SK-N-SH treated with all-trans-retinoic acid at 6 μM for 48 hours (cell line): ENCODE measurements around the gene IMMP2L.

Experiments used
- ATAC-seq: fragments of 200-7000 bp; cut with Tn5 transposase; 3 replicates; pipeline ENCODE4 v1.9.1; 2020; ENCODE audit warnings: mild to moderate bottlenecking, moderate library complexity
- ARNTL ChIP-seq: fragments of 450-650 bp; formaldehyde crosslinking; IDR thresholded peaks from 2 replicates; pipeline ENCODE4 v1.5.0; 2020; ENCODE audit warnings: low read depth, mild to moderate bottlenecking, moderate library complexity, borderline replicate concordance
- BACH2 ChIP-seq: fragments of 250-450 bp; sonication (Bioruptor Pico); IDR thresholded peaks from 2 replicates; pipeline ENCODE4 v1.9.0; 2021; ENCODE audit warnings: mild to moderate bottlenecking, borderline replicate concordance
- CREB5 ChIP-seq: fragments of 250-450 bp; sonication (Bioruptor Pico); IDR thresholded peaks from 2 replicates; pipeline ENCODE4 v1.5.1; 2020; ENCODE audit warnings: low read depth, mild to moderate bottlenecking, moderate library complexity
- CSDC2 ChIP-seq: fragments of 250-450 bp; sonication (Bioruptor Pico); IDR thresholded peaks from 2 replicates; pipeline ENCODE4 v1.5.0; 2020; ENCODE audit warnings: mild to moderate bottlenecking, moderate library complexity
- CSRNP3 ChIP-seq: fragments of 250-450 bp; sonication (Bioruptor Pico); IDR thresholded peaks from 2 replicates; pipeline ENCODE4 v1.5.1; 2021; ENCODE audit warnings: mild to moderate bottlenecking, moderate library complexity
- ESRRG ChIP-seq: fragments of 250-450 bp; sonication (Bioruptor Pico); IDR thresholded peaks from 2 replicates; pipeline ENCODE4 v1.6.1; 2021; ENCODE audit warnings: mild to moderate bottlenecking
- GLIS3 ChIP-seq: fragments of 250-450 bp; sonication (Bioruptor Pico); IDR thresholded peaks from 2 replicates; pipeline ENCODE4 v1.5.0; 2020; ENCODE audit warnings: mild to moderate bottlenecking, moderate library complexity
- ISL1 ChIP-seq: fragments of 250-450 bp; sonication (Bioruptor Pico); IDR thresholded peaks from 2 replicates; pipeline ENCODE4 v2.1.2; 2022; ENCODE audit warnings: mild to moderate bottlenecking, moderate library complexity
- OSR1 ChIP-seq: fragments of 250-450 bp; sonication (Bioruptor Pico); IDR thresholded peaks from 2 replicates; pipeline ENCODE4 v1.8.0; 2022; ENCODE audit warnings: moderate library complexity, mild to moderate bottlenecking, inconsistent platforms
- PATZ1 ChIP-seq: fragments of 250-450 bp; sonication (Bioruptor Pico); IDR thresholded peaks from 2 replicates; pipeline ENCODE4 v1.8.0; 2020; ENCODE audit warnings: mild to moderate bottlenecking, moderate library complexity, borderline replicate concordance
- POU6F1 ChIP-seq: fragments of 250-450 bp; sonication (Bioruptor Pico); IDR thresholded peaks from 2 replicates; pipeline ENCODE4 v1.8.0; 2021; ENCODE audit warnings: low read depth, mild to moderate bottlenecking, moderate library complexity, borderline replicate concordance
- PPARA ChIP-seq: fragments of 250-450 bp; sonication (Bioruptor Pico); IDR thresholded peaks from 2 replicates; pipeline ENCODE4 v1.5.0; 2020; ENCODE audit warnings: mild to moderate bottlenecking, borderline replicate concordance
- RARB ChIP-seq: fragments of 250-450 bp; sonication (Bioruptor Pico); IDR thresholded peaks from 2 replicates; pipeline ENCODE4 v1.8.0; 2021; ENCODE audit warnings: mild to moderate bottlenecking, moderate library complexity
- SNAI2 ChIP-seq: fragments of 250-450 bp; sonication (Bioruptor Pico); IDR thresholded peaks from 2 replicates; pipeline ENCODE4 v1.5.0; 2020; ENCODE audit warnings: mild to moderate bottlenecking, moderate library complexity
- TCF4 ChIP-seq: fragments of 250-450 bp; sonication (Bioruptor Pico); IDR thresholded peaks from 2 replicates; pipeline ENCODE4 v1.8.0; 2021; ENCODE audit warnings: mild to moderate bottlenecking, moderate library complexity, borderline replicate concordance
- TSHZ2 ChIP-seq: fragments of 250-450 bp; sonication (Bioruptor Pico); IDR thresholded peaks from 2 replicates; pipeline ENCODE4 v1.5.0; 2020; ENCODE audit warnings: mild to moderate bottlenecking, moderate library complexity
- ZC3H10 ChIP-seq: fragments of 250-450 bp; sonication (Bioruptor Pico); IDR thresholded peaks from 2 replicates; pipeline ENCODE4 v1.5.1; 2021; ENCODE audit warnings: mild to moderate bottlenecking, moderate library complexity
- ZFP3 ChIP-seq: fragments of 250-450 bp; sonication (Bioruptor Pico); IDR thresholded peaks from 2 replicates; pipeline ENCODE4 v1.5.0; 2020; ENCODE audit warnings: mild to moderate bottlenecking, moderate library complexity
- ZNF70 ChIP-seq: fragments of 450-650 bp; formaldehyde crosslinking; IDR thresholded peaks from 2 replicates; pipeline ENCODE4 v1.5.0; 2020; ENCODE audit warnings: mild to moderate bottlenecking, moderate library complexity
- ZNF8 ChIP-seq: fragments of 450-650 bp; formaldehyde crosslinking; IDR thresholded peaks from 2 replicates; pipeline ENCODE4 v1.5.0; 2020; ENCODE audit warnings: mild to moderate bottlenecking, moderate library complexity

Gene IMMP2L

GRCh38 chr7:111409714-111410422, 152.4 kb downstream of the IMMP2L start:
- peak; percentile 97 for ATAC-seq
- TF ChIP-seq CREB5 (no peak), PATZ1 (CRISPR knock-in tag) (no peak), RARB (CRISPR knock-in tag) (no peak), SNAI2 (CRISPR knock-in tag) (no peak), PPARA (CRISPR knock-in tag) (no peak)
- TF ChIP-seq, all 23 proteins: peak for 0

GRCh38 chr7:111408724-111409123, 153.6 kb downstream of the IMMP2L start:
- TF ChIP-seq RARB (CRISPR knock-in tag) (no peak), PATZ1 (CRISPR knock-in tag) (no peak), CREB5 (no peak), ISL1 (no peak), POU6F1 (CRISPR knock-in tag) (no peak), ARNTL (CRISPR knock-in tag) (no peak), ZFP3 (CRISPR knock-in tag) (no peak), GLIS3 (no peak), ZNF8 (no peak), PPARA (CRISPR knock-in tag) (no peak), OSR1 (CRISPR knock-in tag) (no peak)
- no peak for ATAC-seq

GRCh38 chr7:111407258-111407657, 155.0 kb downstream of the IMMP2L start:
- no peak for ATAC-seq
- TF ChIP-seq ARNTL (CRISPR knock-in tag) (no peak), ZNF8 (no peak), TCF4 (no peak), OSR1 (CRISPR knock-in tag) (no peak), ZNF70 (no peak), TSHZ2 (CRISPR knock-in tag) (no peak), ESRRG (CRISPR knock-in tag) (no peak), ISL1 (no peak), RARB (CRISPR knock-in tag) (no peak), POU6F1 (CRISPR knock-in tag) (no peak), CSRNP3 (CRISPR knock-in tag) (no peak), CSDC2 (no peak), ZC3H10 (CRISPR knock-in tag) (no peak), SNAI2 (CRISPR knock-in tag) (no peak), BACH2 (CRISPR knock-in tag) (no peak), CREB5 (no peak), GLIS3 (no peak)
